Activated T-cell treated with anti-CD3 and anti-CD28 coated beads, Interleukin-2, amount 50 U/mL, for 72 hours (primary cell): ENCODE measurements around the gene POLR3K. TPM values are rescaled to one million over a fixed set of nuclear protein-coding genes. Genes with fewer than 3 reads are reported as not detected.

Source experiments
- ATAC-seq, 2 donors: fragments of 150-1000 bp; cut with Tn5 transposase; replicated peaks in 1 of 2; 2 replicates each; pipeline ENCODE4 v1.10.0; 2021; ENCODE audit warnings: moderate library complexity in 2 of 2, mild to moderate bottlenecking in 1 of 2
- DNase-seq, 2 donors: peaks; one replicate each; pipeline ENCODE4 v3.0.0; 2021 to 2022; ENCODE audit warnings: mixed read lengths in 1 of 2
- H3K27ac Mint-ChIP-seq: one replicate; pipeline ENCODE4 v1.8.0; 2022; ENCODE audit warnings: mild to moderate bottlenecking, moderate library complexity, mixed read lengths
- H3K27me3 Mint-ChIP-seq: one replicate; pipeline ENCODE4 v1.8.0; 2022; ENCODE audit warnings: low read depth, mixed read lengths
- H3K36me3 Mint-ChIP-seq, 2 donors: one replicate each; pipeline ENCODE4 v1.8.0; 2022; ENCODE audit warnings: mixed read lengths in 2 of 2, mild to moderate bottlenecking in 1 of 2; ENCODE audit not compliant: insufficient read depth in 2 of 2
- H3K4me1 Mint-ChIP-seq: one replicate; pipeline ENCODE4 v1.8.0; 2022; ENCODE audit warnings: low read depth, mixed read lengths
- H3K4me3 Mint-ChIP-seq, 2 donors: one replicate each; pipeline ENCODE4 v1.8.0; 2022; ENCODE audit warnings: mild to moderate bottlenecking in 2 of 2, mixed read lengths in 2 of 2, moderate library complexity in 2 of 2
- H3K9me3 Mint-ChIP-seq, 2 donors: one replicate each; pipeline ENCODE4 v1.8.0; 2022; ENCODE audit warnings: mixed read lengths in 2 of 2
- total RNA-seq, 2 donors: library from RNA; stranded (reverse); gene quantifications; one replicate each; pipeline ENCODE4 v1.2.3, GENCODE V29; 2022

POLR3K gene
- total RNA-seq, 2 donors from 2014 or later, result 35.3 to 42.2 TPM

- Mint-ChIP-seq H3K27me3 (no peaks in the 10 kb centered on the region), H3K4me3 (no peak overlapping the region), H3K27ac (no peak overlapping the region), H3K4me1 (peaks cover 20% of the 10 kb centered on the region), H3K9me3 (no peaks in the 10 kb centered on the region), H3K36me3 (peaks cover 2 to 11% of the 10 kb centered on the region in 2 donors)
- ATAC-seq (no peak), DNase-seq (no peak)
Observed at GRCh38 chr16:86483-86952, 33.1 kb upstream of the POLR3K start.

- no peaks in the 10 kb centered on the region for H3K27me3 Mint-ChIP-seq
- H3K4me1 Mint-ChIP-seq, result peaks cover 20% of the 10 kb centered on the region
- H3K36me3 Mint-ChIP-seq, result peaks cover 2 to 11% of the 10 kb centered on the region in 2 donors
- no peak overlapping the region for H3K27ac Mint-ChIP-seq
- DNase-seq (no peak), ATAC-seq (no peak)
- H3K4me3 Mint-ChIP-seq, result no peak overlapping the region
- no peaks in the 10 kb centered on the region for H3K9me3 Mint-ChIP-seq
Observed at GRCh38 chr16:85865-86264, 32.5 kb upstream of the POLR3K start.

GRCh38 chr16:85407-85782 is 32.0 kb upstream of the POLR3K start:
- Mint-ChIP-seq H3K9me3 (no peaks in the 10 kb centered on the region), H3K4me3 (peak overlapping the region in 1 of 2 donors; percentile 76), H3K36me3 (peaks cover 2 to 11% of the 10 kb centered on the region in 2 donors), H3K4me1 (peaks cover 20% of the 10 kb centered on the region), H3K27ac (no peak overlapping the region), H3K27me3 (no peaks in the 10 kb centered on the region)
- DNase-seq (no peak), ATAC-seq (no peak)

- Mint-ChIP-seq H3K27me3 (no peaks in the 10 kb centered on the region), H3K4me3 (peak overlapping the region; percentile 70 to 76), H3K36me3 (peaks cover 2 to 11% of the 10 kb centered on the region in 2 donors), H3K9me3 (no peaks in the 10 kb centered on the region), H3K4me1 (peaks cover 24% of the 10 kb centered on the region), H3K27ac (peak overlapping the region; percentile 92)
- DNase-seq (peak; percentile 77 to 79), ATAC-seq (peak; percentile 94 to 97)
Observed at GRCh38 chr16:84718-85406, 31.5 kb upstream of the POLR3K start.

GRCh38 chr16:83781-84615 is 30.6 kb upstream of the POLR3K start:
- H3K9me3 Mint-ChIP-seq, result no peaks in the 10 kb centered on the region
- no peaks in the 10 kb centered on the region for H3K27me3 Mint-ChIP-seq
- peaks cover 2 to 14% of the 10 kb centered on the region in 2 donors for H3K36me3 Mint-ChIP-seq
- peak overlapping the region; percentile 17 for H3K27ac Mint-ChIP-seq
- H3K4me3 Mint-ChIP-seq, result peak overlapping the region; percentile 11 to 76
- ATAC-seq (peak; percentile 27 to 30), DNase-seq (peak; percentile 27 to 43)
- H3K4me1 Mint-ChIP-seq, result peaks cover 33% of the 10 kb centered on the region

GRCh38 chr16:83060-83603 is 29.7 kb upstream of the POLR3K start:
- H3K27me3 Mint-ChIP-seq, result no peaks in the 10 kb centered on the region
- no peaks in the 10 kb centered on the region for H3K9me3 Mint-ChIP-seq
- no peak for DNase-seq
- no peak for ATAC-seq
- peaks cover 2 to 15% of the 10 kb centered on the region in 2 donors for H3K36me3 Mint-ChIP-seq
- no peak overlapping the region for H3K27ac Mint-ChIP-seq
- no peak overlapping the region for H3K4me3 Mint-ChIP-seq
- H3K4me1 Mint-ChIP-seq, result peaks cover 38% of the 10 kb centered on the region

- Mint-ChIP-seq H3K27me3 (peaks cover 7% of the 10 kb centered on the region), H3K36me3 (peaks cover 0 to 8% of the 10 kb centered on the region in 2 donors), H3K4me3 (peak overlapping the region; percentile 92 to 95), H3K27ac (peak overlapping the region; percentile 1), H3K9me3 (no peaks in the 10 kb centered on the region), H3K4me1 (peaks cover 44% of the 10 kb centered on the region)
- no peak for ATAC-seq
- no peak for DNase-seq
Observed at GRCh38 chr16:79151-80054, 26.0 kb upstream of the POLR3K start.

- no peaks in the 10 kb centered on the region for H3K9me3 Mint-ChIP-seq
- DNase-seq, result peak; percentile 32 to 37
- H3K4me3 Mint-ChIP-seq, result peak overlapping the region; percentile 92 to 95
- H3K27ac Mint-ChIP-seq, result peak overlapping the region; percentile 85
- peaks cover 36% of the 10 kb centered on the region for H3K4me1 Mint-ChIP-seq
- ATAC-seq, result peak; percentile 26 to 39
- peaks cover 0 to 4% of the 10 kb centered on the region in 2 donors for H3K36me3 Mint-ChIP-seq
- H3K27me3 Mint-ChIP-seq, result peaks cover 15% of the 10 kb centered on the region
Observed at GRCh38 chr16:78444-79150, 25.2 kb upstream of the POLR3K start.

- Mint-ChIP-seq H3K4me1 (peaks cover 37% of the 10 kb centered on the region), H3K27ac (peak within 1 kb of the TSS; percentile 85), H3K36me3 (peaks cover 1 to 4% of the 10 kb centered on the region in 2 donors), H3K27me3 (peaks cover 22% of the 10 kb centered on the region), H3K9me3 (no peaks in the 10 kb centered on the region), H3K4me3 (peak within 1 kb of the TSS; percentile 92 to 95)
- ATAC-seq (peak; percentile 80 to 82), DNase-seq (peak; percentile 87 to 90)
Observed at GRCh38 chr16:77807-78443, 24.5 kb upstream of the POLR3K start, which contains the start of gene MPG. Gene MPG, plus strand, starts transcription at chr16:78225. Its CDS starts 85 bp downstream, at chr16:78310.

GRCh38 chr16:77273-77806 is 23.9 kb upstream of the POLR3K start:
- peak overlapping the region; percentile 84 to 86 for H3K4me3 Mint-ChIP-seq
- ATAC-seq, result peak; percentile 39 to 55
- peaks cover 25% of the 10 kb centered on the region for H3K27me3 Mint-ChIP-seq
- peaks cover 3 to 4% of the 10 kb centered on the region in 2 donors for H3K36me3 Mint-ChIP-seq
- peaks cover 40% of the 10 kb centered on the region for H3K4me1 Mint-ChIP-seq
- H3K9me3 Mint-ChIP-seq, result no peaks in the 10 kb centered on the region
- DNase-seq, result peak; percentile 41 to 58
- H3K27ac Mint-ChIP-seq, result peak overlapping the region; percentile 46

GRCh38 chr16:76535-77272 is 23.3 kb upstream of the POLR3K start:
- Mint-ChIP-seq H3K36me3 (peaks cover 3 to 4% of the 10 kb centered on the region in 2 donors), H3K4me3 (peak overlapping the region; percentile 84 to 86), H3K27me3 (peaks cover 26% of the 10 kb centered on the region), H3K4me1 (peaks cover 40% of the 10 kb centered on the region), H3K27ac (no peak overlapping the region), H3K9me3 (no peaks in the 10 kb centered on the region)
- ATAC-seq (no peak), DNase-seq (peak in 1 of 2 donors; percentile 35)
